ENCODE results near the gene FBXO31.

- TF ChIP-seq CTCF (IDR thresholded peaks at IDR 0.05; ENCODE audit: extremely low read depth in 1 of 2, insufficient read depth in 1 of 2, low read depth in 1 of 2, low read length in 2 of 2) (no peak), EZH2 (IDR thresholded peaks at IDR 0.05; ENCODE audit: borderline replicate concordance, low read depth, low read length, severe bottlenecking) (no peak), MYC (IDR thresholded peaks at IDR 0.05; ENCODE audit: low read depth, low read length) (no peak), POLR2A (IDR thresholded peaks at IDR 0.05; ENCODE audit: low read depth, low read length) (no peak)
Measured at GRCh38 chr16:87422106-87422505, 38.5 kb upstream of the FBXO31 start.

Measured in endothelial cell of umbilical vein (primary cell).